SK-N-DZ (cell line): Measurements from ENCODE around the gene GPRC5B.

Experiments used
- DNase-seq: peaks from one replicate; pipeline ENCODE4 v3.0.0-alpha.2; 2015; ENCODE audit warnings: low spot score

GPRC5B gene

DNA sequence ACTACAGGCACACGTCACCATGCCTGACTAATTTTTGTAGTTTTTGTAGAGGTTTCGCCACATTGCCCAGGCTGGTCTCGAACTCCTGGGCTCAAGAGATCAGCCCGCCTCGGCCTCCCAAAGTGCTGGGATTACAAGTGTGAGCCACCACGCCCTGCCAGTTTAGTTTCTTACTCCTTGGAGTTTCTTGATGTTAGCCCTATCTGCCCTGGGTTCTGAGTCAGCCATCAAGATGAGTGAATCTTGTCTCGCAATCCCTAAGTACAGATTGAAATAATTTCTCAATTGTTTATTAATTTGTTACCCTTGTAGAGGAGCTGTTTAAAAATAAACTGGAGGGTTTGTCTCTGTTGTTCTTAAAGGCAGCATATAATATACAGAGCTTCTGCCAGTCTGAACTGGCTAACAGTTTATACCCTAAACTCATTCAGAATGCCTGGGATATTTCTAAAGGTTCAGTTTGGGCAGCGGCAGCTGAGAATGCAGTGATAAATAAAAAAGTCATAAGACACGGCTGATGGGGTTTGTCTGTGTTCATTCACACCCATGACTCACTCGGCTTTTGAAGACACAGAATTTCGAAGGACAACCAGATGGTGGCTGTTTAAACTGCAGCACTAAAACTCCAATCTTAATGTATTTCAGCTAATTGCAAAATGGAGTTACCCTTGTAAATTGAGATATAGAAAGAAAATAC lies 39.6 kb downstream of the GPRC5B start:
- DNase-seq = no peak

DNA sequence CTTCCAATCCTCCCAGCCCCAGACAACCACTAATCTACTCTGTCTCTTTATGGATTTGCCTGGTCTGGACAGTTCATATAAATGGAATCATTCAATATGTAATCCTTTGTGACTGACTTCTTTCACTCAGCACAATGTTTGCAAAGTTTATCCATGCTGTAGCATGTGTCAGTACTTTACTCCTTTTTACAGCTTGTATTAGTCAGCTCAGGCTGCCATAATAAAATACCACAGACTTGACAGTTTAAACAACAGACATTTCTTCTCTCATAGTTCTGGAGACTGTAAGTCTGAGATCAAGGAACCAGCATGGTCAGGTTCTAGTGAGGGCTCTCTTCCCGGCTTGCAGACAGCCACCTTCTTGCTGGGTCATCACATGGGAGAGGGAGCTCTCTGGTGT lies 41.3 kb downstream of the GPRC5B start:
- DNase-seq = no peak

DNA sequence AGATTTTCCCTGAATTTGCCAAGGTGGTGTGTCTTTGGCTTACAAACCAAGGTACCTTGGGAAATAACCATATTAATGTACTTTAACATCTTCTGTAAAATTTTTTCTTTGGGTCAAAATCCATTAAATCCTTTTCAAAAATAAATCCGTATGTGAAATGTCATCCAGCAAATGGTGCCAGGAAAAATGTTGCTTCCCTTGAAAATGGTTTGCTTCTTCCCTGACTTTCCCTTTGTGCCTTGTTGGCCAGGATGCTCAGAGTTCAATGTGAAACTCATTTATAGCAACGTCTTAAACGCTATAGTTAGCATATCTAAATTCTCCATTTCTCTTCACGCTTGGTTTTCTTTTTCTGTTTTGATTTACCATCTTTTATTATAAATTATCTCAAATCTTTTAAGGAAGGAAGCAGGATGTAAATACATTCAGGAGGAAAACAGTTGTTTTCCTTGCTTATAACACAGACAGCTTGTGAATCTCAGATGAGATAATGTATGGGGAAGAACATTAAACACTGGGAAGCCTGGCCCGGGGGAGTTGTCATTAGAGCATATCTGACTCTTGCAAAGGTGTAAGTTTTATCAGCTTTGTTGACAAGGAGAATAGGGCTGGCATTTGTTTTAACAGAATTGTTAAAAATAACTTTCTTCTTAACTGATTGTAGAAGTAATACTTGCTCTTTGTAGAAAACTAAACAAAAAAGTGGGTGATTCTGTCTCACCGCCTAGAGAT lies 42.1 kb downstream of the GPRC5B start:
- DNase-seq = no peak

DNA sequence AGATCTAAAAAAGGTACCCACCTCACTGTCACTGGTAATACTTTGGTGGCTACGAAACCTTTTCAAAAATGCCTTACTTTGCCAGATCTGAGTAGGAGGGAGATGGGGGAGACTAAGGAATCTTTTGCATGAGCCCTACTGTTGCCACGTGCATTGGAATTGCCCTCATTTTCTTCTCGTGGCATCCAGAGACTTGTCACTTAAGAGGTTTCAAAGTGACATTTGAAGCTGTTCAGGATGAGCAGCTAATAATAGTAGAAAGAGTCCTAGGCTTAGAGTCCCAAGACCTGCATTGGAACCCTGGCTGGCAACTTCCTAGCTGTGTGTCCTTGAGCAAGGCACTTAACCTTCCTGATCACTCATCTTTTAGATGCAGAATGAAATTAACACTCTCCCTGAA lies 43.5 kb downstream of the GPRC5B start:
- no peak for DNase-seq

DNA sequence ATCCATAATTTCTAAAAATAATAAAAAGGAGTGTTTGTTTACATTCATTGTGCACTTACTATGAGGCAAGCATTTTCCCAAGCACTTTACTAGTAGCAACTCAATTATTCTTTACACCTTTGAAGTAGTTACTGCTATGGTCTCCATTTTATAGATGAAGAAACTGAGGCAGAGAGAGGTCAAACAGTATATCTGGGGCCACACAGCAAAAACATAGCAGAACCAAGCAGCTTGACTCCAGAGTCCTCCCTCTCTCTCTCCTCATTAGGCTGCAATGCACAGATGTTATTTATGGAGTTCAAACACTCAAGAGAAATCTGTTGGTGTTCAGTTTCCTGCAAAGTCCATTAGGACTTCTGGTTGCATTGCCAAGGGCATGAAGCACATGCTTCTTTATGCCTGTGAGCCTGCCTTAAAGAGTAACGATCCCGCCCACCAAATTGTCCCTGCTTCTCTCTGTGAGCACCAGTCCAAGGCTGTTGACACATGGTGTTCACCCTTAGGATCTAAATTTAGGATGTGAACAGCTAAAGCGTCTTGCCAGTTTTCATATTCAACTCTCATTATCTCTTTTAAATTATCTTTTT lies 44.0 kb downstream of the GPRC5B start:
- no peak for DNase-seq

DNA sequence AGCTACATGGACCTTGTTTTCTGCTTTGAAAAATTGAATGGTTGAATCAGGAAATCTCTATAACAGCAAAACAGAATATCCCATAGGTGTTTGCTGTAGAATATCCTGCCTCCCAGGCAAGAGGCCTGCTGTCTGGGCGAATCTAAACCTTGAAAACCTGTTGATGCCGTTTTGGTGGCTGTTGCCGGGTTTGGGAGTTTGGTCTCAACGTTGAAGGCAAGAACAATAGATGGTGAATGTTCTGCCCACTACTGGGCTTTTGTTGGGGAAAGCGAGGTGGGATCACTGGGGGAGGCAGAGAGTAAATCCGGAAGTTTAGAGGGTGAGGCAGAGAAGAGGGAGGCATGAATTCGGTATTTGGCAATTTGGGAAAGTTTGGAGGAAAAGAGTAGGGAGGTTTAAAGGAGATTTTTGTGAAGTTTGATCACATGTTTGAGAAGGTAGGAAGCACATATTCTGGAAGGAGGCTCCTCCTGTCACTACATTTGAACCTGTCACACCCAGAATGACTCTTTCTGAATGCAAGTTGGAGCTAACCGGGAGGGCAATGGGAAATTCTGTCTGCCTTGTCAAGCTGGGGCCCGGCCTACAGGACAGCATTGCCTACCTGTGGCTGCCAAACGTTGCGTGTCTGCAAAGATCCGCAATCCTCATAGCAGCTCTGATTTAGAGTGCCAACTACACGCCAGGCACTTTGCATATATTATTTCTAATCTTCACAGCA lies 46.5 kb downstream of the GPRC5B start:
- DNase-seq = no peak

DNA sequence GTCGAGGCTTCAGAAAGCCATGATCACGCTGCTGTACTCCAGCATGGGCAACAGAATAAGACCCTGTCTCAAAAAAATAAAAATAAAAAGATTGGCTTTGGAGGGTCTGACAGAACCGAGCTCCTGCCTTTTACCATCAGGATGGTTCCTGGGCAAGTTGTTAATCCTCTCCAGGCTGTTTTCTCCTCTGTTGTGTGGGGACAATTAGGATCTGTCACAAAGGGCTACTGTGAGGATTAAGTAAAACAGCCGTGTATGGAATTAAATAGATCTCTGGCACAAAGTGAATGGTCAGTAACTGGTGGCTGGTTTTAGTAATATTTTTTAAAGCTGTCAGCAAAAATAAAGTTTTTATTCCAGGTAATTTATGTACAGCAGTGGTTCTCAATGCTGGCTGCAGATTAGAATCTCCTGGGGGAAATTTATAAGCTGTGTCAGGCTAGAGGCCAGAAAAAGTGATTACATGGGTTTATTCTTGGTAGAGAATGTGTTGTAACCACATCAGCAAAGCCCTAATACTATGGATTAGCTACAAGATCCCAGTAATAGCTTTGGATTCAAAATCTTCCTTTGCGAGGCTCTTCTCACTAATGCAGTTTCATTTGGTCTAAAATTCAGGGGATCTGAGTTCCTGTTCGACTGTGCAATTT lies 47.2 kb downstream of the GPRC5B start:
- DNase-seq = peak; percentile 21

DNA sequence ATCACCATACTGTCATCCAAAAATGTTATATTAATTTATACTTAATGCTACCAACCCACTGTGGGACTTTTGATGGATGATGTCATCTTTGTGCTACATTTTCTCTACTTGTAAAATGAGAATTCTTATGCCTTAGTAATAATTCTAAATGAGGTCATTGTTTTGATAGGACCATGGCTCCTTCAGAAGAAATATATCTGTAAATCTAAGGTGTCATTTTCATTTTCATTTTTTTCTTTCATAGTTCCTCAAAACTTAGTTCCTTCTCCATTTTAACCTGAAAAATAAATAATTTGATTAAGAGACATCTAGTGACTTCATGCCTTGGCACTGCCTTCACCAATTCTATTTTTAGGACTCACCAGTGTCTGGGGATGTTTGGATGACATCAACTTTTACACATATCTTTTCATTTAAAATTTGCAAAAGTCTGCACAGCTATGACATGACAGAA lies 48.7 kb downstream of the GPRC5B start:
- no peak for DNase-seq

DNA sequence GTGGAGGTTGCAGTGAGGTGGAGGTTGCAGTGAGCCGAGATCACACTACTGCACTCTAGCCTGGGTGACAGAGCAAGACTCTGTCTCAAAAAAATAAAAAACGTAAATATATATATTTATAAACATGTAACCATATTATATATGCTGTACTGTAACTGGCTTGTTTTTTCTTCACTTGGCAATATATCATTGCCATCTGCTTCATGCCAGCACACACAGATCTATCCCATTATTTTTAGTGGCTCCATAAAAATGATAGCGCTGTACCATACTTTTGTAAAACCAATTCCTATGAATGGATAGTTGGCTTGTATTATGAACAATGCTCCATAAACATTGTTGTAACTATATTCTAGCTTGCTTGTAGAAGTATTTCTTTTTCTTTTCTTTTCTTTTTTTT lies 49.5 kb downstream of the GPRC5B start:
- no peak for DNase-seq

DNA sequence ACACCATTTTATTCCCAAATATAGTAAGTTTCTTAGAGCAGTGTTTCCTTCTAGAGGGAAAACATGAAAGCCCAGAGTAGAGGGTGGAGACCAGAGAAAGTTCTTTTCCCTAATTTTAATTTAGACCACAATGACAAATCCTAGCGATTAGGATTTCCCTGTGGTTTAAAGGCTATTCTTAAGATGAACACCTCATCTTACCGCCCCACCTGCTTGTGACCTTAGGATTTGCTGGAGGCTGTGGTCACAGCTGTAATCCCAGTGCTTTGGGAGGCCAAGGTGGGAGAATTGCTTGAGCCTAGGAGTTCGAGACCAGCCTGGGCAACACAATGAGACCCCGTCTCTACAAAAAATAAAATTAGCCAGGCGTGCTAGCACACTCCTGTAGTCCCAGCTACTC lies 51.1 kb downstream of the GPRC5B start:
- DNase-seq = no peak

DNA sequence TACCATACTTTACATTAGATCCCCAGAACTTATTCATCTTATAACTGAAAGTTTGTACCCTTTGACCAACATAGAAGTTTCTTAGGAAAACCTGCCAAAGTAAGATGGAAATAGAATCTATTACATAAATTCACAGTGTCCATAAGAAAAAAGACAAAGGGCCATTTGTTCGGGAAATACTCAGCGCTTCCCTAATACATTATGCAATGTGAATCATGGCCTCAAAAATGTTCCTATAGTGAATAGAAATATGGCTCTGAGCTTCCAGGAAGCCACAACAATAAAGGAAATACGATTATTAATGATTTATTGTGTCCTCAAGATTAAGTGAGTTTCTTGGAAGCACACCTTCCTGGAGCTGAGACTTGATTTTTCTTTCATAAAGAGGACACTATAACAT lies 51.5 kb downstream of the GPRC5B start:
- DNase-seq = no peak

DNA sequence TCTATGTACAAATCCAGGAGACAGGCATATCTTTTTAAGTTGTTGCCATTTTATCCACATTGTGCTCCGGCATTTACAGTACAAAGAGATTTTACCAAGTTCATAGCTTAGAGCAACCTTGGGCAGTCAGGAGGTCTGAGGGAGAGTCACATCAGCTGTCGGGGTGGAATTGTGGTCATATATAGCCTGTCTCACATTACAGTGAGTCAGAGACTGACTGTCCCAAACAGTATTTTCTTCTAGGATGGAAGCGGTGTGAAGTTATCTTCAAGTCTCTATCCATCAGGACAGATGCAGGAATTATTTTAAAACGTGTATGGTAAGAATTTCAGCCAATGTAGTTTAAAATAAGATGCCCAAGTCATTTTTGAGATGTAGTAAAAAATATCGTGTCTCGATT lies 53.0 kb downstream of the GPRC5B start:
- DNase-seq = no peak

DNA sequence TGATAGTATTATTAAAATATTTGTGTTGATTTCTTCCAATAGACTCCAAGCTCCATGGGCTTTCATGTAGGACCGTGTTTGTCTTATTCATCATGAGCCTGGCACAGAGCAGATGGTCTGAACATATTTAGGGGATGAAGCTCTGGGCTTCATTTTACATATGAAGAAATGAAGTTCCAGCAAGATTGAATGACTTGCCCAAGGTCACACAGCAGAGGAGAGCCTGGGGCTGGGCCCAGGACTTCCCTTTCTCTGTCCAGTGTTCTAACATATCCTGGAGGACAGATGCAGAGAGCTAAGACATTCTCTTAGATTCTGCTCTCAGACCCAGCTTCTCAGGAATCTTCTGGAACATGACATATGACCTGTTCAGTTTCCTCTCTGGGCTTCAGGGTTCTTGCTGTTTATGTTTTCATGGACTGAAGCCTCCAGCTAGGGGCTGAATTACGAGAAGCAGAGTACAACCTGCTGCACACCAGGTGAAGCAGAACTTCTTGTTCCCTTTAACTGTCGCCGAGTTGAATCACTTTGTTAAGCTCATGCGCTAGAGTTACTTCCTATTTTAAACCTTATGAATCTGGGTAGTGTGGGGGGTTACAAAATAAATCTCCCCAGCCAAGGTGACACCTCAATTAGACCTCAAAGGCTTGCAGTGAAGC lies 53.6 kb downstream of the GPRC5B start:
- DNase-seq = no peak

DNA sequence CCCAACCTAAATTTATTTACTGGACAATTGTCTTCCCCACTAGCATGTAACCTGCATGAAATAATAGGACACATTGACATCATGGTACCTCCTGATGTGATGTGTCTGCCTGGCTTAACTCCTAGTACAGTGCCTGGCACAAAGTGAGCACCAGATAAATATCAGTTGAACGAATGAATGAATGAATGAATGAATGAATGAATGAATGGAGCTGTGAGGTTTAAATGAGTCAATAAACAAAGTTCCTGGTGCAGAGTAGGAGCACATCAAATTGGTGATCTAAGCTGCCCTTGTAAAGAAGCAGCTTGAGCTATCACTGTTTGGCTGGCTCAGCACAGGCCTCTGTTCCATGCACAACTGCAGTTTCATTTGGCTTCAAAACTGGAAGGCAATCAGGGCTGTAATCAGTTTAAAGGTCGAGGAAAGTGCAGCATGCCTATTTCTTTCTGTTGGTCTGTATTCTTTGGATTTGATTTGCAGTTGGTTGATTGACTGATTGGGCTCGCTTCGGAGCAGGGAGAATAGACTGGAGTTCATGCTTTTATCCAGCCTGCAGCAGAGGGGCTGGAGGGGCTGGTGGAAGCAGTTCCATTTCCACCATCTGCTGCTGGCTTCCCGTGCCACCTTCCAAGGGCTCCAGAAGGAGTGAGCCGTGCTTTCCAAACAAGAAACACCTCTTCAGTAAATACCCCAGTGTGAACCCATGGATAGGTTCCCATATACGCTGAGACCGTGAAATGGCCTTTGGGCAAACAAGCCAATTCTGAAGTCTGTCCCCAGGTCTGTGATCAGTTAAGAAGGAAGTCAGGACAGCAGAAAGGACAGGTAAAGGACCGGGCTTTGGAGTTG lies 54.6 kb downstream of the GPRC5B start:
- DNase-seq = peak; percentile 32

DNA sequence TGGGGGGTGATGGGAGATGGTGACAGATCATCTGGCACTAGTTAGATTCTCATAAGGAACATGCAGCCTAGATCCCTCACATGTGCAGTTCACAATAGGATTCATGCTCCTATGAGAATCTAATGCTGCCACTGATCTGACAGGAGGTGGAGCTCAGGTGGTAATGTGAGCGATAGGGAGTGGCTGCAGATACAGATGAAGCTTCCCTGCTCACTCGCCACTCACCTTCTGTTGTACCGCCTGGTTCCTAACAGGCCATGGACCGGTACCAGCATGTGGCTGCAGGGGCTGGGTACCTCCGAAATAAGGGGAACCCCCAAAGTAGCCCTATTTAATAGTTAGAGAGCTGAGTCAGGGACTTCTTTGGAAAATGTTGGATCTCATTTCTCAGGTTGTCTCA lies 60.4 kb downstream of the GPRC5B start:
- DNase-seq = no peak

DNA sequence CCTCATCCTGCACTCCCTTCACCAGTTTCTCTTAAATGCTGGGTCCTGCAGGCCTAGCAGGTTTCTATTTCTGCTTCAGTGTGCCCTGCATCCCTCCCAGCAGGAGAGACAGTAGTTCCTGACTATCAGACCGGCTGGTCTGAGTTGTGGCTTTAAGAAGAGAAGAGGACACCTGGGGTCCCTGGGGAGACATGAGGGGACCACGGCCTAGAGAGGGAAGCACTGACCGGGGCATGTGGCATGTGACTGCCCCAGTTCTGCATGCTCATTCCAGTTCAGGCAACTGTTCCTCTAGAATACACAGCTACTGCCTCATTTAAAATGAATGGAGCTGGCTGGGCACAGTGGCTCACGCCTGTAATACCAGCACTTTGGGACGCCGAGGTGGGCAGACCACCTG lies 61.3 kb downstream of the GPRC5B start:
- no peak for DNase-seq

DNA sequence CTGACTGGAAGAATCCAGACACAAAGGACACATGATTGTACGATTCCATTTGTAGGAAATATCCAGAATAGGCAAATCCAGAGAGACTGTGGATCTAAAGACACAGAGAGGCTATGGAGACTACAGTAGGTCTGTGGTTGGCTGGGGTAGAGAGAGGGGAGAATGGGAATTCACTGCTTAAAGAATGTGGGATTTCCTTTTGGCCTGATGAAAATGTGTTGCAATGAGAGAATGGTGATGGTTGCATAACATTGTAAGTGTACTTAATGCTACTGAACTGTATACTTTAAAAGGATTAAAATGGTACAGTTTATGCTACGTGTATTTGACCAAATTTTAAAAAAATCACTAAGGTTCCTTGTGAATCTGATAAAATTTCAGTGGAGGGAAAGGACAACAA lies 62.1 kb downstream of the GPRC5B start:
- DNase-seq = no peak

DNA sequence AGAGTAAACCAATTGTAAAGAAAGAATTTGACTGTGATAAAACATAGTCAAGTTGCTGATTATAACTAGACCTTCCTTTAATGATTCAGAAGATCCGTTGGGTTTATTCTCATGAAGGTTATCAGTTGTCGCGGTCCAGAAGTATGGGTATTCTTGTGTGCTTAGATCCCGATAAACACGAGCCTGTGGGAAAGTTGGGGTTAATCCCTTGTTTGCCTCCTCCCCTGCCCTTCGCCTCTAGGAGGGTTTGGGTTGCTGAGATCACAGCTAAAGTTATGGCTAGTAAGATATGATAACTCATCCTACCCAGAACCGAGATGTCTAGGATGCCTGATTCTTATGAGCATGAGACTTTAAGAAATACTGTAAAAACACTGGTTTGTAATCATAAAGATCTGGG lies 66.8 kb downstream of the GPRC5B start:
- DNase-seq = no peak

DNA sequence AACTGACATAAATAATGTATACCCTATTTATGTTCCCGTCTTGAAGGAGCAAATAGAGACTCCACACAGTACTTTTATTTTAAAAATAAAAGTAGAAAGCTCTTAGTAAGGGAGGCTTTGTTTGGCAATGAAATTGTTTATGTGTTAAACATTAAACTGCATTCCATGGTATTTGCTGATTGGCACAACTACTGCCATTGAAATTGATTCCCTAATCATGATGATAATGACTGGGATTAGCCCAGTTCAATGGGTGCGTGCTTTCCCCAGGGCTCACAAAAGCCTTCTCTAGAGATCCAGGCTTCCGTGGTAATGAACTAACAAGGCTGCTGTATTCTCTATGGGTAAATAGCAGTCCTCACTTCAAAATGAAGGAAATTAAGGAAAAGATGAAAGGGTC lies 67.5 kb downstream of the GPRC5B start:
- DNase-seq = no peak

DNA sequence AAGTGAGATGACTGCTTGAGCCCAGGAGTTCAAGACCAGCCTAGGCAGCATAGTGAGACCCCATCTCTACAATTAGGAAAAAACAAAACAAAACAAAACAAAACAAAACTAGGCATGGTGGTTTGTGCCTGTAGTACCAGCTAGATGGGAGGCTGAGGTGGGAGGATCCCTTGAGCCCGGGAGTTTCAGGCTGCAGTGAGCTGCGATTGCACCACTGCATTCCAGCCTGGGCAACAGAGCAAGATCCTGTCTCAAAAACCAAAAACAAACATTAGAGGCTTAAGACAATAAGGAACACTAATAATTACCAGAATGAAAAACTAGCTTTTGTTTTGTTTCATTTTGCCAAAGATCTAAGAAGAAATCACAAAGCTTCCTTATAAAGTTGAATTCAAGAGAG lies 69.2 kb downstream of the GPRC5B start:
- no peak for DNase-seq
